22Rv1 (cell line): Measurements from ENCODE around the gene MSANTD4.

Experiments
- CTCF ChIP-seq: fragments of 450-650 bp; IDR thresholded peaks from 2 replicates; pipeline ENCODE4 v1.5.1; 2017; ENCODE audit warnings: mild to moderate bottlenecking
- ZFX ChIP-seq: fragments of 450-650 bp; IDR thresholded peaks from 2 replicates; pipeline ENCODE4 v1.6.1; 2017; ENCODE audit warnings: antibody characterized with exemption, borderline replicate concordance

GRCh38 chr11:105979997-105980703 is 41.9 kb downstream of the MSANTD4 start:
- no peak for TF ChIP-seq CTCF
- no peak for TF ChIP-seq ZFX
